ENCODE measurements around the gene PRPF38B. TPM values are rescaled to one million over a fixed set of nuclear protein-coding genes. Genes with fewer than 3 reads are reported as not detected.
A peak's percentile ranks its signal among the peaks of the same experiment; 100 is the strongest.
"Not testable (repeated sequence)": the region's sequence is repeated elsewhere in the genome, so short reads cannot be mapped to it uniquely, and the experiment has no call there.

Gene PRPF38B
- total RNA-seq, 3 donors from 2014 or later = 26.9 to 40.8 (median 32.8) TPM

GRCh38 chr1:108661030-108661609, 31.0 kb upstream of the PRPF38B start, which contains the start of gene HENMT1:
TSS of gene HENMT1 (minus strand) at chr1:108661093. CDS start at chr1:108659884, 1,209 bp downstream.
- Histone ChIP-seq H3K9me3 (no peaks in the 10 kb centered on the region), H3K27ac (peak within 1 kb of the TSS; percentile 93 to 96)
- TF ChIP-seq CTCF (IDR thresholded peaks at IDR 0.05) = no peak
- TF ChIP-seq POLR2A (IDR thresholded peaks at IDR 0.05) = no peak
- TF ChIP-seq POLR2AphosphoS5 (IDR thresholded peaks at IDR 0.05) = peak; percentile 54 to 70 (median 68)

GRCh38 chr1:108663074-108663473, 29.0 kb upstream of the PRPF38B start:
- H3K27me3 ChIP-seq = no peaks in the 10 kb centered on the region
- TF ChIP-seq CTCF (IDR thresholded peaks at IDR 0.05) (no peak), POLR2A (IDR thresholded peaks at IDR 0.05) (no peak), POLR2AphosphoS5 (IDR thresholded peaks at IDR 0.05) (no peak)
- H3K4me1 ChIP-seq = no peaks in the 10 kb centered on the region
- H3K9me3 ChIP-seq = no peaks in the 10 kb centered on the region
- no peak overlapping the region for H3K4me3 ChIP-seq
- intact Hi-C loops (cut with DNase I; ENCODE audit: low total_unique reads) = no loop called here
- no peaks in the 10 kb centered on the region for H3K36me3 ChIP-seq
- H3K27ac ChIP-seq = no peak overlapping the region
- DNase-seq (ENCODE audit: low spot score in 2 of 2) = no peak

More at GRCh38 chr1:108661030-108661609, 31.0 kb upstream of the PRPF38B start, which contains the start of gene HENMT1:
- peak within 1 kb of the TSS; percentile 56 to 86 (median 76) for H3K4me3 ChIP-seq
- H3K27me3 ChIP-seq = no peaks in the 10 kb centered on the region
- H3K4me1 ChIP-seq = no peaks in the 10 kb centered on the region
- H3K36me3 ChIP-seq = no peaks in the 10 kb centered on the region
- peak; percentile 35 to 59 for DNase-seq (ENCODE audit: low spot score in 2 of 2)
- intact Hi-C loops (cut with DNase I; ENCODE audit: low total_unique reads) = no loop called here

GRCh38 chr1:108664481-108664880, 27.6 kb upstream of the PRPF38B start:
- no peak overlapping the region for H3K27ac ChIP-seq
- no peaks in the 10 kb centered on the region for H3K36me3 ChIP-seq
- intact Hi-C loops (cut with DNase I; ENCODE audit: low total_unique reads) = no loop called here
- no peaks in the 10 kb centered on the region for H3K9me3 ChIP-seq
- DNase-seq (ENCODE audit: low spot score in 2 of 2) = no peak
- H3K27me3 ChIP-seq = no peaks in the 10 kb centered on the region
- no peaks in the 10 kb centered on the region for H3K4me1 ChIP-seq
- TF ChIP-seq POLR2A (IDR thresholded peaks at IDR 0.05) (no peak), POLR2AphosphoS5 (IDR thresholded peaks at IDR 0.05) (no peak), CTCF (IDR thresholded peaks at IDR 0.05) (no peak)
- H3K4me3 ChIP-seq = no peak overlapping the region

- Histone ChIP-seq H3K36me3 (no peaks in the 10 kb centered on the region), H3K4me1 (no peaks in the 10 kb centered on the region), H3K9me3 (no peaks in the 10 kb centered on the region), H3K27ac (no peak overlapping the region), H3K4me3 (no peak overlapping the region), H3K27me3 (no peaks in the 10 kb centered on the region)
- DNase-seq (ENCODE audit: low spot score in 2 of 2) = no peak
- intact Hi-C loops (cut with DNase I; ENCODE audit: low total_unique reads) = no loop called here
- TF ChIP-seq POLR2AphosphoS5 (IDR thresholded peaks at IDR 0.05) (no peak), POLR2A (IDR thresholded peaks at IDR 0.05) (no peak), CTCF (IDR thresholded peaks at IDR 0.05) (no peak)
Observed at GRCh38 chr1:108665067-108665466, 27.0 kb upstream of the PRPF38B start.

- TF ChIP-seq POLR2AphosphoS5 (IDR thresholded peaks at IDR 0.05) = no peak
- no peak for TF ChIP-seq CTCF (IDR thresholded peaks at IDR 0.05)
- TF ChIP-seq POLR2A (IDR thresholded peaks at IDR 0.05) = no peak
- Histone ChIP-seq H3K36me3 (no peaks in the 10 kb centered on the region), H3K9me3 (no peaks in the 10 kb centered on the region), H3K27ac (no peak overlapping the region), H3K4me3 (no peak overlapping the region), H3K27me3 (no peaks in the 10 kb centered on the region), H3K4me1 (no peaks in the 10 kb centered on the region)
- intact Hi-C loops (cut with DNase I; ENCODE audit: low total_unique reads) = no loop called here
- no peak for DNase-seq (ENCODE audit: low spot score in 2 of 2)
Observed at GRCh38 chr1:108665771-108666170, 26.3 kb upstream of the PRPF38B start.

- H3K9me3 ChIP-seq; DNase-seq (ENCODE audit: low spot score in 2 of 2): not testable (repeated sequence)
Observed at GRCh38 chr1:108667422-108667821, 24.7 kb upstream of the PRPF38B start.

More at GRCh38 chr1:108667422-108667821, 24.7 kb upstream of the PRPF38B start:
- H3K36me3 ChIP-seq; intact Hi-C loops (cut with DNase I; ENCODE audit: low total_unique reads); H3K4me3 ChIP-seq; H3K27me3 ChIP-seq; H3K27ac ChIP-seq; H3K4me1 ChIP-seq: not testable (repeated sequence)
